Medulla oblongata (tissue), 1 donor: ENCODE measurements around the gene ZNF581.

ENCODE experiments used
- DNase-seq: peaks from one replicate; pipeline ENCODE4 v3.0.0-alpha.2; 2015; ENCODE audit errors: extremely low spot score

ZNF581 gene

GRCh38 chr19:55626350-55626749, 17.1 kb upstream of the ZNF581 start:
- no peak for DNase-seq

DNA sequence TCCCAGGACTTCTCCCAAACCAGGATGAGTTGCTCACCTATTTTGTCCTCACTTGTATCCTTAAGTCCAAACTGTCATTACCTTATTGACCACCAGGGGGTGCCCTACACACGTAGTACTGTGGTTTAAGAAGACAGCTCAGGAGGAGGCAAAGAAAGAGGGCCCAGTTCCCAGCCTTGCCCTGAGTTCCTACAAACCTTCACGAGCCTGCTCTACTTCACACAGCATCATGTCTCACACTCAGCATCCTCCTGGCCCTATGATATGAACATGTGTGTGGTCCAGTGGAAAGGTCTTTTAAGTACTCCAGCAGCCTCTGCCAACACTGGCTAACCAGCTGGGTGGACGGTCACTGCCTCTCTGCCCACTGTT, 11.0 kb upstream of the ZNF581 start:
- DNase-seq: peak; percentile 97

GRCh38 chr19:55633861-55634260, 9.6 kb upstream of the ZNF581 start:
- DNase-seq: no peak

GRCh38 chr19:55635334-55635717, 8.1 kb upstream of the ZNF581 start:
- DNase-seq: no peak

GRCh38 chr19:55635856-55636440, 7.5 kb upstream of the ZNF581 start:
- DNase-seq: peak; percentile 1

- DNase-seq: no peak
Observed at GRCh38 chr19:55636723-55637122, 6.7 kb upstream of the ZNF581 start.

GRCh38 chr19:55637534-55637933, 5.9 kb upstream of the ZNF581 start:
- no peak for DNase-seq

GRCh38 chr19:55638864-55639359, 4.5 kb upstream of the ZNF581 start:
- DNase-seq: peak; percentile 8

DNA sequence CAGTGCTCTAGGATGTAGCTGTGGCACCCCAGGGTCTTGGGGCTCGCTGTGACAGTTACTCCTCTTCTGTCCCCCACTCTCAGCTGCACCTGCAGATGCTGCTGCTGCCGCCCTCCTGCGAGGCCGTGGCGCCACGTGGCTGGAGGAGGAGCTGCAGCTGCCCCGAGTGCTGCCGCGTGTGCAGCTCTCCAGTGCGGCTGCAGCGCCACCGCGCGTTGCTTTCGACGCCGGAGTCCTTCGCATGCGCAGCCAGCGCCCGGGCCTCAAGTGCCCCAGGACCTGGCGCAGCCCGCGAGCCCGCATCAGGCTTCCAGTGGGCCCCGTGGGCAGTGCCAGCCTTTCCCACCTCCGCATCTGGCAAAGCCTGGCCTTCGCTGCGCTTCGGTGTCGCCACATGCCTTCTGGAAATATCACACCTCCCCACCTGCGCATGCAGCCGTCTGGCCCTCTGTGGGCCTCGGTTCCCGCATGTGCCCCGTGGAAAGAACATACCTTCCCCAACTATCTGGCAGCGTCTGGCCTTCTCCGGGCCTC, 3.3 kb upstream of the ZNF581 start:
- peak; percentile 52 for DNase-seq

DNA sequence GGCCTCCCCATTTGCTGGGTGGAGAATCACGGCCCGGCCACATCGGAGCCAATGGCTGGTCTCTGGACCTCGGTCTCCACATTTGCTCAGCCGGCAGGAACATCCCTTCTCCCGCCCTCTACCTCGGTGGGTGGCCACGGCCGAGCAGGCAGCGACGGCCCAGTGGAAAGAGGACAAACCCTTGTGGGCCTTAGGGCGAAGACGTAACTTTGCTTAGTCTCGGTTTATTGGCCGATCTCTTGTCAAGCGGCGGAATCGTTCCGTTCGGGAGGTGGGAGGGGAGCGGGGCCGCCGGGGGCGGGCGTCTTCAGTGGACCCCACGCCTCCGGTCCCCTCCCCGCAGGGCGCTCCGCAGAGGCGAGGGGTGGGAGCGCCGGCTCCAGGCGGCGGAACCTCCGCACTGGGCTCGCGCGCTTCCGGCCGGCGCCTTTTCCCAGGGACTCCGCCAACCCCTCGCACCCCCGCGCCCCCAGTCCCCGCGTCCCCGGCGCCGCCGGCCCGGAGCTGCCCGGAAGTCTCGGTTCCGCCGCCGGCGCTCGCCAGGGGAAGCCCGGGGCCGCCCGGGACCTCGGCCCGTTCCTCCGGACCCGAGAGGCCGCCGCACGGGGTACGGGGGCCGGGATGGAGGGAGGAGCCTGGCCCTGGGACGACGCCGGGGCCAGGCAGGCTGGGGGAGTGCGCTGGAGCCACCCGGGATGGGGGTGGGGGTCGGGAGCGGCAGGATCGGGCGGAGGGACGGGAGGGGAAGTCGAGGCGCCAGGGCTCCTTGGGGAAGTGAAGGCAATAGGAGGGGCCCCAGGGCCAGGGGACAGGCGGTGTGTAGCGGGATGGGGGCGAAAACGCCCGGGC, 2.6 kb upstream of the ZNF581 start, which contains the start of gene ZNF580:
TSS of gene ZNF580 (plus strand) at position 426 of the 849 bp plus-strand sequence. CDS start 1,507 bp downstream, outside the sequence.
- DNase-seq: peak; percentile 54

DNA sequence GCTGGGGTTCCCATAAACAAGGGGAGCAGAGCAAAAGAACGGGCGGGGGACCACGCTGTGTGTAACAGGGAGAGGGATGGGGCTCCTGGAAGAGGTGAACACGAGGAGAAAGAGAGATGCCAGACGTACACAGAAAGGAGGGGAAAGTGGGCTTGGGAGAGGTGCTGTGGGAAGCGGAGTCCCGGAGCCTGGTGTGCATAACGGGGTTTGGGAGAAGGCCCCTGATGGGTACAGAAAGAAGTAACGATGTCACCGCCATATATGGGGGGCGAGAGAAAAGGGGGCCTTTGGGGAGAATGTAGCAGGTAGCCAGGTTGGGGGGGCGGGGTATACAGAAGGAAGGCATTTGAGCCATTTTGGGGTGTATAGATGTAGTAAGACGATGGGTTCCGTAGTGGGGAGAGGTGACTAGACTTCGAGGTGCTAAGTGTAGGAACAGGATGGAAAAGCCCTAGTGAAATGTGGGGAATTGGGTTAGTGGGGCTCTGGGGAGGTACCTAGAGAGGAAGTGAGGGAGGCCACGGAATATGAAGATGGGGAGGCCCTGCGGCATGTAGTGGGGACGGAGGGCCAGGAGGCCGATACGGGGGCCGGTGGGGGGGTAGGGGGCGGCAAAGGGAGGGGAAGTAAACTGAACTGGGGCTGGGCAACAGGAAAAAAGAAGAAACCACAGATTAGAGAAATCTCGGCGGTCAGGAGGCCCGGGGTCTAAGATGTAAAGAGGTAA, 1.9 kb upstream of the ZNF581 start:
- DNase-seq: peak; percentile 19

- peak; percentile 19 for DNase-seq
Observed at GRCh38 chr19:55642153-55643002, 1.1 kb upstream of the ZNF581 start.

- DNase-seq: no peak
Observed at GRCh38 chr19:55643887-55644176, 383 bp downstream of the ZNF581 start.

DNA sequence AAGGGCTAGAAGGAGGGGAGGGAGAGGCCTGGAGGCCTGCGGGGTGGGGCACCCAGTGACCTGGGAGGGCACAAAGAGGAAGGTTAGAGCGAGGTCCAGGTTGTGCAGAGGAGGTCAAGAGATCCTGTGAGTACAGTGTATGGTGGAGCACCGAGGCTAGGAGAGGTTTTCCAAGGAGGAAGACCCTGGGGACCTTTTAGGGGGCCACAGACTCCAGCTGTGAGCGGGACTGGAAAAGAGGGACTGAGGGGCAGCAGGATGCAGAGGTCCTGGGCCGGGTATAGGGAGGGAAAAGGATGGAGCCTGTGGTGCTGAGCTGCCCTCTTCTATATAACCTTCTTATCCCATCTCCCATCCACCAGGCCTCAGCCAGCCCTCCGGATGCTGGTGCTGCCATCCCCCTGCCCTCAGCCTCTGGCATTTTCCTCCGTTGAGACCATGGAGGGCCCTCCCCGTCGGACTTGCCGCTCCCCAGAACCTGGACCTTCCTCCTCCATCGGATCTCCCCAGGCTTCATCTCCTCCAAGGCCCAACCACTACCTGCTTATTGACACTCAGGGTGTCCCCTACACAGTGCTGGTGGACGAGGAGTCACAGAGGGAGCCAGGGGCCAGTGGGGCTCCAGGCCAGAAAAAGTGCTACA, 863 bp downstream of the ZNF581 start:
- no peak for DNase-seq

GRCh38 chr19:55644842-55645511, 1.5 kb downstream of the ZNF581 start:
- DNase-seq: no peak

GRCh38 chr19:55645512-55645881, 2.0 kb downstream of the ZNF581 start:
- no peak for DNase-seq

DNA sequence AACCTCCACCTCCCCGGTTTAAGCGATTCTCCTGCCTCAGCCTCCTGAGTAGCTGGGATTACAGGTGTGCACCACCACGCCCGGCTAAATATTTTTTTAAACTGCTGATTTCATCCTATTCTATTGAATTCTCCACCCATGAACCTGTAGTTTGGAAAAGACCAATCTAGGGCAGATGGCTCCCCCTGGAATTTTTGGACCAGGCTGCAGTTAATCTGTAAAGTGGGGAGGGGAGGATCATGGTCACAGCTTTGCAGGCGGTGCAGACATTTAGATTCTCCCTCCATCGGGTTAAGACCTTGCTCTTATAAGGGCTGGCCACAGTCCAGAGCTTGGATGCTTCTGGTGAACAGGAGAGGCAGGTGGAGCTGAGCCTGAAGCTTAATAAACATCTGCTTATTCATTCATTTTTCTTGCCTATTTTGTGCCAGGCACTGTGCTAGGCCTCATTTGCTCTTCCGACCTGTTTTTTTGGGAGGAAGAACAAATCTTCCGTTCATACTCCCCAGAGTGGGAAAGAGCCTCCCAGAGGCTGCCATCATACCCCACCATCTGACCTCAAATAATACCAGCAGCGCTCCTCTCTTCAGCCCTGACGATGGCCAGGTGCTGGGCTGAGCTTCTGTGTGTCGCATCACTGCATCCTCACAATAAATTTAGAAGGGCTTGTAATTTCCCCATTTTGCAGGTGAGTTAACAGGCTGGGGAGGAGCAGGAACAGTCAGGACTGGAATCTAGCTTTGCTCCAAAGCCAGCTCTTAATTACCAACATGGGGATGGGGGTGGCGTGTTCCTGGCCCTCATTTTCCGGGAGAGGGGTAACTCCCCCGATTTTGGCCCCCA, 3.7 kb downstream of the ZNF581 start:
- no peak for DNase-seq

- peak; percentile 68 for DNase-seq
Observed at GRCh38 chr19:55647732-55648584, 4.5 kb downstream of the ZNF581 start, which contains the start of gene CCDC106. TSS of gene CCDC106 (plus strand) at chr19:55648212. CDS start at chr19:55649047, 835 bp downstream.
